B cell (primary cell): ENCODE results near the gene SLC25A4. TPM values are rescaled to one million over a fixed set of nuclear protein-coding genes. Genes with fewer than 3 reads are reported as not detected.

Source experiments
- ATAC-seq: fragments of 200-7000 bp; cut with Tn5 transposase; one replicate; pipeline ENCODE4 v1.10.0; 2021; ENCODE audit warnings: low read depth, mild to moderate bottlenecking, moderate number of reproducible peaks, moderate library complexity
- CTCF ChIA-PET: fragments of 350-600 bp; sonication (Branson Sonifier 250); formaldehyde crosslinking; loops from one replicate; lab custom pipeline; 2021; ENCODE audit warnings: antibody characterized with exemption, inconsistent platforms; lab: Charles Lee
- POLR2A ChIA-PET: fragments of 350-600 bp; sonication (Branson Sonifier 250); formaldehyde crosslinking; loops from one replicate; lab custom pipeline; 2021; ENCODE audit warnings: antibody characterized with exemption; lab: Charles Lee
- DNase-seq: peaks from one replicate; pipeline ENCODE4 v3.0.0; 2013
- H2AFZ ChIP-seq: 2 replicates; pipeline ENCODE4 v1.6.1; 2012; ENCODE audit warnings: mild to moderate bottlenecking, low read depth, low read length; ENCODE audit not compliant: insufficient read depth, poor library complexity, severe bottlenecking
- H3K27ac ChIP-seq, 2 donors: 1 replicate in 1 of 2; 2 replicates in 1 of 2; pipeline ENCODE4 v1.5.1; 2012 to 2013; ENCODE audit warnings: low read length in 2 of 2, mild to moderate bottlenecking in 2 of 2, moderate library complexity in 1 of 2
- H3K27me3 ChIP-seq, 4 experiments: fragments of 200-600 bp in 1 of 4; sonication (generic) in 1 of 4; replicated peaks in 1 of 4; 1 replicate in 2 of 4; 2 replicates in 2 of 4; pipeline versions ENCODE4 v1.6.1 to v1.7.0; 2013 to 2016; ENCODE audit warnings: low read length in 3 of 4, mild to moderate bottlenecking in 2 of 4, mixed read lengths in 1 of 4, moderate library complexity in 1 of 4; ENCODE audit not compliant: insufficient read depth in 4 of 4, control insufficient read depth in 3 of 4; ENCODE audit errors: control extremely low read depth in 1 of 4
- H3K36me3 ChIP-seq, 2 experiments: replicated peaks in 1 of 2; 1 replicate in 1 of 2; 2 replicates in 1 of 2; pipeline versions ENCODE4 v1.6.1 to v1.7.1; 2013; ENCODE audit warnings: low read length in 1 of 2; ENCODE audit not compliant: insufficient read depth in 2 of 2, control insufficient read depth in 1 of 2; ENCODE audit errors: control extremely low read depth in 1 of 2, extremely low read depth in 1 of 2
- H3K4me1 ChIP-seq, 2 donors: fragments of 200-600 bp in 1 of 2; sonication (generic) in 1 of 2; 1 replicate in 1 of 2; 2 replicates in 1 of 2; pipeline versions ENCODE4 v1.5.1 to v1.6.1; 2013 to 2017; ENCODE audit warnings: low read length in 2 of 2; ENCODE audit not compliant: control insufficient read depth in 2 of 2, insufficient read depth in 2 of 2
- H3K4me2 ChIP-seq: replicated peaks from 2 replicates; pipeline ENCODE3; 2012; ENCODE audit warnings: mild to moderate bottlenecking, low read depth, low read length; ENCODE audit not compliant: poor library complexity, severe bottlenecking
- H3K4me3 ChIP-seq, 5 experiments: fragments of 200-600 bp in 1 of 5; sonication (generic) in 1 of 5; 1 replicate in 3 of 5; 2 replicates in 2 of 5; pipeline versions ENCODE4 v1.5.1 to v1.7.0; 2011 to 2016; ENCODE audit warnings: low read length in 4 of 5, mild to moderate bottlenecking in 4 of 5, low read depth in 2 of 5, control low read depth in 1 of 5, moderate library complexity in 1 of 5; ENCODE audit not compliant: insufficient read depth in 1 of 5; ENCODE audit errors: control extremely low read depth in 1 of 5, extremely low read depth in 1 of 5
- H3K79me2 ChIP-seq: fragments of 200-600 bp; sonication (generic); one replicate; pipeline ENCODE4 v1.6.0; 2016; ENCODE audit warnings: low read length; ENCODE audit not compliant: control insufficient read depth, insufficient read depth
- H3K9ac ChIP-seq: fragments of 200-600 bp; sonication (generic); 2 replicates; pipeline ENCODE4 v1.6.1; 2017; ENCODE audit warnings: mild to moderate bottlenecking, low read length, moderate library complexity
- H3K9me3 ChIP-seq, 3 donors: one replicate each; pipeline versions ENCODE4 v1.6.1 to v1.7.1; 2013; ENCODE audit warnings: low read length in 2 of 3; ENCODE audit not compliant: control insufficient read depth in 2 of 3, insufficient read depth in 1 of 3; ENCODE audit errors: control extremely low read depth in 1 of 3
- H4K20me1 ChIP-seq: 2 replicates; pipeline ENCODE4 v1.6.0; 2012; ENCODE audit warnings: mild to moderate bottlenecking, low read length; ENCODE audit not compliant: insufficient read depth, control insufficient read depth, poor library complexity, severe bottlenecking
- H3K27ac Mint-ChIP-seq: one replicate; pipeline ENCODE4 v1.8.0; 2021; ENCODE audit warnings: mixed read lengths
- H3K27me3 Mint-ChIP-seq: one replicate; pipeline ENCODE4 v1.8.0; 2021; ENCODE audit warnings: mixed read lengths
- H3K4me1 Mint-ChIP-seq: one replicate; pipeline ENCODE4 v1.8.0; 2021; ENCODE audit warnings: mixed read lengths
- H3K4me3 Mint-ChIP-seq: one replicate; pipeline ENCODE4 v1.8.0; 2021; ENCODE audit warnings: mixed read lengths
- H3K9me3 Mint-ChIP-seq: one replicate; pipeline ENCODE4 v1.8.0; 2022; ENCODE audit warnings: mixed read lengths; ENCODE audit not compliant: insufficient read depth
- CTCF ChIP-seq: fragments of 200-600 bp; IDR thresholded peaks from one replicate; pipeline ENCODE4 v1.8.0; 2022; ENCODE audit warnings: antibody characterized with exemption, mild to moderate bottlenecking
- EZH2 ChIP-seq: IDR thresholded peaks from 2 replicates; pipeline ENCODE4 v1.6.1; 2012; ENCODE audit warnings: borderline replicate concordance, low read depth, mild to moderate bottlenecking, moderate library complexity, low read length; ENCODE audit not compliant: insufficient read depth, poor library complexity, severe bottlenecking
- WGBS: methylation state at CpG from one replicate; pipeline ENCODE4 v1.1.5; 2013; ENCODE audit warnings: missing lambda C conversion rate; ENCODE audit not compliant: insufficient coverage; 5-methylcytosine and 5-hydroxymethylcytosine counted together
- intact Hi-C: fragments of 100-400 bp; cut with micrococcal nuclease; formaldehyde crosslinking; loops from one replicate; pipeline ENCODE4 v1.10.0; 2022
- polyA plus RNA-seq: library from polyadenylated mRNA; depleted of rRNA; stranded (reverse); fragments of >200 nt; gene quantifications from 2 replicates; pipeline ENCODE4 v1.2.3, GENCODE V29; 2012
- total RNA-seq, 2 donors: library from RNA; stranded (reverse); fragments of 120-200 nt in 1 of 2; gene quantifications; 1 replicate in 1 of 2; 2 replicates in 1 of 2; pipeline versions ENCODE4 v1.2.3 to v1.2.4, GENCODE V29; 2013 to 2022

Gene SLC25A4
- total and polyA plus RNA-seq, 2 donors (not counting 1 experiment from before 2014, with no cell fraction given): 7.3 to 11.7 TPM

GRCh38 chr4:185099024-185099682, 43.9 kb upstream of the SLC25A4 start:
- intact Hi-C loops: no loop called here
- ATAC-seq: no peak

More at GRCh38 chr4:185099024-185099682, 43.9 kb upstream of the SLC25A4 start:
- H2AFZ ChIP-seq: no peak overlapping the region
- H3K9ac ChIP-seq: no peak overlapping the region
- H4K20me1 ChIP-seq: no peaks in the 10 kb centered on the region
- POLR2A ChIA-PET: no interaction called here
- peaks cover 0 to 11% (median 0%) of the 10 kb centered on the region in 4 experiments for H3K27me3 ChIP-seq
- no peaks in the 10 kb centered on the region for H3K4me1 ChIP-seq
- Mint-ChIP-seq H3K9me3 (no peaks in the 10 kb centered on the region), H3K27me3 (peaks cover 32% of the 10 kb centered on the region), H3K27ac (no peak overlapping the region), H3K4me1 (no peaks in the 10 kb centered on the region), H3K4me3 (no peak overlapping the region)
- H3K79me2 ChIP-seq: no peaks in the 10 kb centered on the region
- CTCF ChIA-PET: no interaction called here
- no peak overlapping the region for H3K4me2 ChIP-seq
- no peak overlapping the region for H3K27ac ChIP-seq
- no peak for DNase-seq
- H3K9me3 ChIP-seq: peaks cover 0 to 6% (median 0%) of the 10 kb centered on the region in 3 donors
- 83% methylated on average over 6 of the region's 8 CpGs for WGBS
- H3K36me3 ChIP-seq: no peaks in the 10 kb centered on the region
- no peak overlapping the region for H3K4me3 ChIP-seq
- TF ChIP-seq EZH2 (no peak), CTCF (no peak)
